HG02884 (cell line): ENCODE data around the gene RAC3.

Experiments used
- ATAC-seq: cut with Tn5 transposase; IDR thresholded peaks from one replicate; pipeline ENCODE4 v1.9.1; 2021; ENCODE audit warnings: mild to moderate bottlenecking, moderate library complexity; ENCODE audit not compliant: unreplicated experiment

The RAC3 gene

DNA sequence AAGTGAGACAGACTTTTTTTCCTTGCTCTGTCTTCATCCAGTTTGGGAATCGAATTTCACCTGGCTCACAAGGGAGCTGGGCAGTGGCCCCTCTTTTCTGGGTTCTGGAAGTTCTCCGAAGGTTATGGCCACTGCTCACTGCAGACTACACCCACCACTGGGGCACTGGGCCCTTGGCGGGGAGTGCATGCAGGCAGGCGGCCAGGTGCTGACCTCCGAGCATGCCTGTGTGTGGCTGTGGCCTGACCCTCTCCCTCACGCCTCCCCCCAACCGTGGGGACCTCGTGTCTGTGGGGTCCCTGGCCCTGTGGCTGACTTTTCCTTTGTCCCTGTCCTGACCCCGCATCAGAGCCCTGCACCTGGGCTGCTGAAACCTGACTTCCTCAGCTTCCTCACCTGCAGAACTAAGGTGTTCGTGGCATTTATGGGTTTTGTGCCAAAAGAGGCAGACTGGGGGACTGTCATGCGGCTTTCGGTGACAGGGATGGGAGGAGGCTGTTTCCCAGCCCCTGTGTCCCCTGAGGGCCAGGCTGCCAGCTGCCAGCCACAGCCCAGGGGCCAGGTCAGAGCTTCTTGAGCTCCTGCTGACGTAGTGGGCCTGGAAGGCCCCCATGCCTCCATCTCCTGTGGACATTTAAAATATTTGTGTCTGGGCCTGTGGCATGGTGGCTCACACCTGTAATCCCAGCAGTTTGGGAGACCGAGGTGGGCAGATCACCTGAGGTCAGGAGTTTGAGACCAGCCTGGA is 32.6 kb upstream of the RAC3 start:
- no peak for ATAC-seq

DNA sequence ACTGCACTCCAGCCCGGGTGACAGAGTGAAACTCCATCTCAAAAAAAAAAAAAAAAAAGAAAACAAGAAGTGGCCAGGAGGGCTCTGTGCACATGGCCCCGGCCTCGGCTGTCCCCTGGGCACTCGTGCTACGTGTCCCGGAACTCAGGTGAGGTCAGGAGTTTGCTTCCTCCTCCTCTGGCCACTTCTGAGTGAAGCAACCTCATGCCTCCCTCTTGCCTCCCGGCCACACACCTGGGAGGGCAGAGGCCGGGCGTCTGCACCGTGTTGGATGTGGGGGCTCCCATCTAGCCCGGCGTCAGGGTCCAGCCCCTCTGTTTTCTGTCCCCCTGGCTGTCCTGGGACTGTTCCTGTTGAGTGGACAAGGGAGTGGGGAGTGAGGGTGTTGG is 31.9 kb upstream of the RAC3 start:
- ATAC-seq, result no peak

DNA sequence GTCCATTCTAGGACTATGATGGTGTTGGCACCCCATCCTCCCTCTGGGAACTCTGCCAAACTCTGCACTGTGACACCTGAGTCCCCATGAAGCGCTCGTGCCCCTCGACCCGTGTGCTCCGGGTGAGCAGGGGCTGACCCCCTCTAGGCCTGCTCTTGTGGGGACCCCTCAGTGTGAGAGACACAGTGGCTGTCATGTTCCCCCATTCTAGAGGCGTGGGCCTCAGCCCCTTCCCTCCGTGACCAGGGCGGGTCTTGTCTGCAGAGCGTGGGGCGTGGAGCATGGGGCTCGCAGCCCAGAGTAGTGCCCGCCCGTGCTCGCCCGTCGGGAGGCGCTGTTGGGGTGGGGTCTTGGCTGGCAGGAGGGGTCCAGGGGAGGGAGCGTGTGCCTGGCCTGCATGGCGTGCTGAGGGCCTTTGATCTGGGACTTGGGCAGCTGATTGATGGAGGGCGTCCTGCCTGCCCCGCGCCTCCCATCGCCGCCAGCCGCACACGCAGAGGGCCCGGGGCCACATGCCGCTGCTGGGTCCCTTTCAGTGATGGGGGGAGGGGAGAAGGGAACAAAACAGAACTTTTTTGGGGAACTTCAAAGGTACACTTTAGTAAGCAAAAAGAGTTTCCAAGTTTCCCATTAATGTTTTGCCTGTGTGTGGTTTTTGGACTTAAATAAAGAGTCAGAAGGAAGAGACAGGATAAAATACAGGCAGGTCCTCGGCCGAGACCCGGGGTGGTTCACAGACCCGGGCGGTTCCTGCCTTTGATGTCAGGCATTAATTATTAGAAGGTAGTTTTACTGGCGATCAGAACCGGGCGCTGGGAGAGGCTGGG is 31.3 kb upstream of the RAC3 start:
- ATAC-seq, result no peak

DNA sequence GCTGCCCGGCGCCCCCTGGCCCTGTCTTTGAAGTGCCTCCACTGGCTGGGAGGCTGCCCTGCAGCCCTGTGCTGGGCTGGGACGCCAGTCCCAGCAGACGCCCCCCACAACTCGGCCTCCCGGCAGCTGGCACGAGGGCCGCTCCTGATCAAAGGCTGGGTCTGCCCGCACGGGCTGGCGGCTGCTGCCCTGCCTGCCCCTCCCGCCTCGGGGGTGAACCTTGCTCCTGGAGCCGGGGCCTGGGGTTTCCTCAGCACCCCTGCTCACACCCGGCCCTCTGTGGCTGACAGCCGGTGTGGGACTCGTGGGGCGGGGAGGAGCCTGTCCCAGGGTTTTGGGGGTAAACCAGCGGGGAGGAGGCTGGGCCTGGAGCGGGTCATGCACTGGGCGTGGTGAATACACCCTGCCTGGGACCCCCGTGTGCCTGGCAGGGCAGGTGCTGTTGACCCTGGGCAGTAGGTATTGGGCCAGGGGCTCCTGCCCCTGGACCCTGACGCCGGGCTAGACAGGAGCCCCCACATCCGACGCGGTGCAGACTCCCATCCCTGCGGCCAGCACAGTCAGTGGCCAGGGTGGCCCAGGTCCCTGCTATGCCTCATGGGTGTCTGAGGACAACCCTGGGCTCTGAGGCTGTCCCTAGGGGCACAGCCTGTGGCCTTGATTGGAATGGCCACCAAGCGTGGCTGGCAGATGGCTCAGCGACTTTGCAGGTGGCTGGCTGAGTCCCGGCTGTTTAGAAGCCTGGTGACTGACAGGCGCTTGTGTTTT is 30.5 kb upstream of the RAC3 start:
- ATAC-seq, result no peak

DNA sequence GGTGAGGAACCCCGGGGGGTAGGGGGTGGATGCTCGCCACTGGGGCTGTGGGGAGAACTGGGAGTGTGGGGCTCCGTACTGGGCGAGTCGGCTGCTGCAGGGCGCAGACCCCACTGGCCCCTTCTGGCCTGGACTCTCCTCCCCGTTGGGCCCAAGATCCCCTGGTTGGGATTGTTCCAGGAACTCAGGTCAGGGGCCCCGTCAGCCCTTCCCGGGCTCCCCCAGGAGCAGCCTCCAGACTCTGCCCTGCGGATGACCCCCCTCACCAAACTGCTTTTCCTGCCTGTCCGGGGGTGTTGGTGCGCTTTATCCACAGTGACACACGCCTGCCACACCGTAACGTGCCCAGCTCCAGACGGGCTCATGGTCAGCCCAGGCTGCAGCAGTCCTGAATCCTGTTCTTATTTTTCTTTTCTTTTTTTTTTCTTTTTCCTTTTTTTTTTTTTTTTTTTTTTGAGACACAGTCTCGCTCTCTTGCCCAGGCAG is 29.9 kb upstream of the RAC3 start:
- no peak for ATAC-seq

DNA sequence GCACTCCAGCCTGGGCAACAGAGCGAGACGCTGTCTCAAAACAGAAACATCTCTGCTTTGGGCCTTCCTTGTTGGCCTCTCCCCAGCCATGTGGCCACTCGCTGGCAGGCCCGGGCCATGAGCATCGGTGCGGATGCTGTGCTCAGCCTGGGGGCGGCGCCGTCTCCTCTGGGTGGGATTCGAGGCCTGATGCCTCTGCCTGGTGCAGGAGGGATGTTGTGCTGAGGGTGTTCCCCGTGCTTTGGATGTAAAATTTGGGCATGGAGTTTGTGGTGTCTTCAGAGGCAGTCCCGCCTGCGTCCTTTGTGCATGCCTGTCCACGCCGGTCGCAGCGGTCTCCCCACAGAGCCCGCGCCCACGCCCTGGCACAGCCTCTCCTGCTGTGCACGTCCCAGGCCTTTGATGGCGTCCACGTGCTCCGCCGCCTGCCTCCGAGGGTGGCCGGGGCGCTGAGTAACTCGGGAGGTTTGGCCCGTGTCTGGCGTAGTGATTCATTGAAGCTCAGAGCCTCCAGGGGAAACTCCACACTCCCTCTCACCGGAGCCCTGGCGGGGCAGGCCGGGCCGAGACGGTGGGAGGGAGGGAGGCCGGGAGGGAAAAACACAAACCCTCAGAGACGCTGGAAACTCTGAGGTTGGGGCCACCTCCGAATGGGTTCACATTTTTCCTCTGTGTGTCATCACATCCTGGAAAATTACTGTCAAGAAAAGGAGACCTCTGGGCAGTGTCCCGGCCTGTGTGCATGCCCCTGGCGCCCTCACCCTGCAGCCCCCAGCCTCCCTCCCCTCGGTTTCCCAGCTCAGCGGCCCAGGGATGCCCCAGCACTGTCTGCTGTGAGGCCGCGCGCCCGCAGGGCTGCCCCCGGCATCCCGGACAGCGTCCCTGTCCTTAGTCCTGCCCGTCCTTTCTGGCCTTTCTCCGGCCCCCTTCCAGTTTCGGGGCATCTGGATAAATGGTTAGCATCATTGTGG is 27.8 kb upstream of the RAC3 start:
- ATAC-seq, result no peak

DNA sequence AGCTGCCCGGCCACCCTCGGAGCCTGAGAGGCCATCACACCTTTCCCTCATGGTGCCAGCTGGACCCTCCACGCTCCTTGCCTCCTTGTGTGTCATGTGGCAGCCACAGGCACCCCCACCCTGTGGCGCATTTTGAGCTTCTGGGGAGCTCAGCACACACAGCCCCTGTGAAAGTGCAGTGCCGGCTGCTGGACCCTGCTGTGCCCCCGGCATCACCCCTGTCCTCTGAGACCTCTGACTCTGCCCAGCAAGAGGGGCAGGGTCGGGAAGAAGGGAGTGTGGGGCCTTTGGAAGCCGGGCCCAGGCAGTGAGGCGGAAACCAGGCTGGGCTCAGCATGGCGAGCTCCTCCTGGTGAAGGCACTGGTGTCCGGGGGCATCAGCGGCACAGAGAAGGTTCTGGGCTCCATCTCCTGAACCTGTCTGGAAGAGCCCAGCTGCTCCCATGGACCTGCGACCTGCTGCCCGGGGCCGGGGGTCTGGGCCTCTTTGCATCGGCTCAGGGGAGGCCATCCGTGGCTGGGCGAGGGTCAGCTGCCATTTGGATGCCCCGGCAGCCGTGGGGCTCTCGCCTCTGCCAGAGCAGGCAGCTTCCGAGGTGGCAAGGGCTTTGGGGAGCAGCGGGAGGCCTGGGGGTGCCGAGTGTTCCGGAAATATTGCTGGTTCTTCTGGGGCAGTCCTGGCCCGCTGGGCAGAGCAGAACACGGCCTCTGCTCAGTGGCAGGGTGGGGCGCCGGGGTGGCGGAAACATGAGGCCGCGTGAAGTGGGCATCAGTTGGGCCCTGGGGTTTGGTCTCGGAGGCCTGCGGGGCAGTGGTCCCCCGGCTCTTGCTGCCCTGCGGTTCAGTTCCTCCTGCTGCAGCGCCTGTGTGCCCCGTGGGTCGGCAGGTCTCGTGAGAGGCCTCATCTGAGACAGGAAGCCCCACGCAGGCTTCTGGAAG is 26.7 kb upstream of the RAC3 start:
- no peak for ATAC-seq

DNA sequence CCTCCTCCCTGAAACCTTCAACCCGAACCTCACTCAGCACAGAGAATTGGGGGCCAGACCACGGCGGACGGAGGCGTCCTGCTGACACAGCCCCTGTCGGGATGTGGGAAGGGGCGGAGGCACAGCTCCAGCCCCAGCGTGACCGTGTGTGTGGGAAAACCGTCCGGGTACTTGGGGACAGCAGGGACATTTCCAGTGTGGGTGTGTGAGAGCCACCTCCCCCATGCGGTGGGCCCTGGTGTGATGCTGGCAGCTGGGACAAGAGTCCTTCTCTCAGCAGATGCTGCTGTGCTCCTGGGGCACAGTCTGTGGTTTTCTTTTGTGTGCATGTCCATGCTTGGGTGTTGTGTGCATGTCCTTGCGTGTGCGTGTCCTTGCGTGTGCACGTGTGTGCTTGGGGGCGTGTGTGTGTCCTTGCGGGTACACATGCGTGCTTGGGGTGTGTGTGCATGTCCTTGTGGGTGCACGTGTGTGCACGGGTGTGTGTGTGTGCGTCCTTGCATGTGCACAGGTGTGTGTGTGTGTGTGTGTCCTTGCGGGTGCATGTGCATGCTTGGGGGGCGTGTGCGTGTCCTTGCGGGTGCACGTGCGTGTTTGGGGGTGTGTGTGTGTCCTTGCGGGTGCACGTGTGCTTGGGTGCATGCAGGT is 25.7 kb upstream of the RAC3 start:
- no peak for ATAC-seq

DNA sequence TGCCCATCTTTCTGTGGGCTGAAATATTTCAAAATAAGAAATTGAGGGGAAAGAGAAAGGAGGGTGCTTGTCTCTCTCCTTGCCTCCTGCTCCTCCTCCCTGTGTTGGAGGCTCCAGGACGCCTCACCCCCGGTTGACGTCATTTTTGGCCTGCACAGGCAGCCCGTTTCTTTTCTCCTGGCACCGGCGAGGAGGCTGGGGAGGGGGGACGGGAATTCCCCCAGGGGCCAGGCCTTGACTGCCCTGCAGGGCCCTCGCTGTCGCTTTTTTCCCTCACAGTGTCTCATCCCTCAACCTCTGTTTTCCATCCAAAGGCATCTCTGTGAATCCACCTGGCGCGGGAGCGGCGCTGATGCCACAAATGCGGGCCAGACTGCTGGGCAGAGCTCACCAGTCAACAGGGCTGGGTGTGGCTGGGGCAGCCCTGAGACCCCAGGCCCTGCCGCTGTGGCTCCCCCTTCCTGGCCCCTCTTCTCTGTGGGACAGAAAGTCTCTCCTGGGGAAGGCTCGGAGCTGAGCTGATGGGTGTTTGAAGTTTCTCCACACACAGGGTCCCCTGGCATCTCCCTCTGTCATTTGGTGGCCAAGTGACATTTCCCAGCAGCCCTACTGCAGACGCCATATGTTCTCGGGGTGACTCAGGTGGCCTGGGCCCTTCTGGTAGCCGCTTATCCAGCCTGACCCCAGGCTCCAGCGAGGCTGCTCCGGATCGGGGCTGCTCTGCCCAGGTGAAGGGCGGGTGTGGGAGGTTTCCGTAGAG is 24.8 kb upstream of the RAC3 start:
- no peak for ATAC-seq

DNA sequence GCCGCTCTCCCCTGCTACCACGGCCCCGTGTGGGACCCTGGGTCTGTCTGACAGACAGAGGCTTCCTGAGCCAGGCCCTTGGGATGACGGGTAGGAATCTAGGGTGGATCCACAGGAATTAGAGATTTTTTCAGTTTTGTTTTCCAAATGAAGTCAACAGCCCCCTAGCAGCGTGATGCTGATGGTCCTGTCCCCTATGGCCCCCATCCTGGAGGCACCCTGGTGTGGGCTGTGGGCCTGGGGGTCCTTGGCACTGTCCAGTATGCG is 24.3 kb upstream of the RAC3 start:
- no peak for ATAC-seq

DNA sequence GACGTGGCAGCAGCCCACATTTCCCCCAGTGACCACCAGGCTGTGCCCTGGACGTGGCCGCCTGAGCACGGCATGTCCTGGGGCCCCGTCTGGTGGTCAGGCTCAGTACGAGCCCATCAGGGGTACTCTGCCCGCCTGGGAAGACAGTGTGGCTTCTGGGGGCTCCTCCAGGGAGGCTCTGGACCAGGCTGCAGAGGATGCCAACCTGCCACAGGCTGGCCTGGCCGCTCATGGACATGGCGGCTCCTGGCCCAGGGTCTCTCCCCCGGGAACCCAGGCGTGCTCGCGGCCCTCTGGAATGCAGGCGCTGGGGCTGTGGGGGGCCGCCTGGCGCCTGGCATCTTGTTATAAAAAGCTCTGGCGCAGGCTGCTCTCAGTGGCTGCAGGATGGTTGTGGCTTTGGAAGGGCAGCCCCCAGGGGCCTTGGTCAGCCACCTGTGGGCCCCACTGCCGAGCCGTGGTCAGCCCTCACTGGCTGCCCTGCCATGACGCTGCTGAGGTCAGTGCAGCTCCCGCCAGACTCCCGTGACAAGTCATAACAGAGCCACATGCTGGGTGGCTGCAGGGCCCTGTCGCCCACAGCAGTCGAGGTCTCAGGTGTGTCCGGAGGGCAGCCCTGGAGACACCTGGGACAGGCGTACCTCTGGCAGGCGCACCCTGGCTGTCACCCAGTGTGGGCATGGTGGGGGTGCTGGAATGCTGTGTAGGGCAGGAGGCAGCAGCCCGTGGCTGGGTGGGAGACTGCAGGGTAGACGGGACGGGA is 23.8 kb upstream of the RAC3 start:
- no peak for ATAC-seq

DNA sequence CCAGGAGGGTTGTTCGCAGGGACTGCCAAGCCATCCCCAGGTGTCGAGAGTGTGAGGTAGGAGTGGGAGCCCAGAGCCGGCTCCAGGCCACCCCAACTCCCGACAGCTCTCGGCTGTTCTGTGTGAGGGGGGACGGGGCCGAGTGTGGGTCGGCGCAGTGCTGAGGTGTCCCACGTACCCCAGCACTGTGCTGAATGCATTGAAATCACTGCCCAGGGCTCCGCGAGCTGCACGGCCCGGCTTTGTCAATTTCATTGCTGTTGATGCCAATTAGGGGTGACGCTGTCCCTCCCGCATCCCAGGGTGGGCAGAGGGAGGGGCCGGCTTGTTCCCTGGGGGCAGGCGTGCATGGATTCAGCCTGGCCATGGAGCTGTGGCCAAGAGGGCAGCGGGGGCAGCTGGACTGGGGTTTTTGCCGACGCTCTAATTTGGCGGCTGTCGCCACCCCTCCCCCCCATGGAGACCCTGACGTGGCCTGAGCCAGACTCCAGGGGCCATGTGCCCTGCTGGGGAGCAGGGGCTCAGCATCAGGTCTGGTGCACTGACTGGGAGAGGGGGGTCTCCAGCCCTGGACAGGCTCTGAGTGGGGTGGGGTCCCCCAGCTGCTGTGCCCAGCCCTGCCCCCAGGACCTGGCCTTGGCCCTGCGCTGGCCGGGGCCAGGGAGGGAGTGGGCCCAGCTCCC is 23.1 kb upstream of the RAC3 start:
- ATAC-seq, result no peak

DNA sequence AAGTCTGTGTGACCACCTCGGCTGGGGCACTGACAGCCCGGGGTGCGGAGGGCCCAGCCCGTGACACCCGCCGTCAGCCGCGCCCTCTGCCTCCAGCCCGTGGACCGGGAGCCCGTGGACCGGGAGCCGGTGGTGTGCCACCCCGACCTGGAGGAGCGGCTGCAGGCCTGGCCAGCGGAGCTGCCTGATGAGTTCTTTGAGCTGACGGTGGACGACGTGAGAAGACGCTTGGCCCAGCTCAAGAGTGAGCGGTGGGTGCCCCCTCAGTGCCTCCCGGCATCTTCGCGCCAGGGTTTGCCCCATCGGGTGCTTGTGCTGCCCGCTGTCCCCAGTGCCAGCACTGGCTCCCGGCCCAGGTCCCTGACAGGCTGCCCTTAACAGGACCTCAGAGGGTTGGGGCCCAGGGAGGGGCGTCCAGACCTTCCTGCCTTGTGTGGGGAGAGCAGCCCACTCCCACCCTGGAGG is 22.5 kb upstream of the RAC3 start:
- ATAC-seq, result no peak

DNA sequence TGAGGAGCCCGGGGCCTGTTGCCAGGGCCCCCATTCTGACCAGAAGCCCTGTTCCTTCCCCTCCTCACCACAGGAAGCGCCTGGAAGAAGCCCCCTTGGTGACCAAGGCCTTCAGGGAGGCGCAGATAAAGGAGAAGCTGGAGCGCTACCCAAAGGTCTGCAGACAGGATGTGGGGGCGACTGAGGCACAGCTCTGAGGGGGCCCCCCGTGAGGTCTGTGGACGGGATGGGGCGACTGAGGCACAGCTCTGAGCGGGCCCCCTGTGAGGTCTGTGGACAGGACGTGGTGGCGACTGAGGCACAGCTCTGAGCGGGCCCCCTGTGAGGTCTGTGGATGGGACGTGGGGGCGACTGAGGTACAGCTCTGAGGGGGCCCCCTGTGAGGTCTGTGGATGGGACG is 22.1 kb upstream of the RAC3 start:
- ATAC-seq, result no peak

DNA sequence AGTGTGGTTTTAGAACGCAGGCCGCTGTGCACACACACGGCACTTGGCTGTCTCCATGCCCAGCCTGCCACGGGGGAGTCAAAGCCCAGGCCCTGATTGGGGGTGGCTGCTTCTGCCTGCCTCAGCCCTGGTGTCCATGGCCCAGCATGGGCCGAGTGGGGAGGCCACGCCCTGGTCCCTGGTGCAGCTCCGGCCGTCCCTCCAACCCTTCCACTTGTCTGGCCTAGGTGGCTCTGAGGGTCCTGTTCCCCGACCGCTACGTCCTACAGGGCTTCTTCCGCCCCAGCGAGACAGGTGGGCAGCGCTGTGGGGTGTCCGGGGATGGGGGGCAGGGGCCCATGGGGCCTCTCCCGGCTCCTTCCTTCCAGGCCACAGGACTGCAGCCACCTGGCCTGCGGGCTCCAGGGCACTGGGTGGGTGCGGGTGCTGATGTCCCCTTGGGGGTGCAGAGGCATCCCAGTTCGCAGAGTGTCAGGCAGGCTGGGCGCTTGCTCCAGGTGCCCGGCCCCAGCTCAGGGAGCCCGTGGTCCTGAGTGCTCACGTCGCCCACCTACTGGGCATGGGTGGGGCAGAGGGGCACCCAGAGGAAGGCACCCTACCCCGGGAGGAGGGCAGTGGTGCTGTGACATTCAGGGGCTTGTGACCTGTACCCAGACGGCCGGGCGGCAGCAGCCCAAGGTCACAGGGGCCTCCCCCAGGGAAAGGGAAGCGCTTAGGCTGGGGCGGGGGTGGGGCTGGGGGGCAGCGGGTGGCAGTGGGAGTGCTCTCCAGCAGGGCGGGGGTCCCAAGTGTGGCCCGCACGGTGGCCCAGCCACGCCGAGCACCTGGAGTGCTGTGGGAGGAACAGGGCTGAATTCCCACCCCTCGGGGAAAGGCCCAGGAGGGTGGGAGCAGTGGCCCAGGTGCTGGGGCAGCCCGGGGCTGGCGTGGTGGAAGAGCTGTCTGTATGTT is 20.6 kb upstream of the RAC3 start:
- ATAC-seq, result no peak
